HL-60 (cell line): ENCODE measurements around the gene TMPRSS2.

Experiments
- DNase-seq, 2 experiments: peaks; one replicate each; pipeline ENCODE4 v3.0.0-alpha.2; 2010 to 2020; ENCODE audit warnings: low read depth in 1 of 2, low spot score in 1 of 2
- H3K27ac ChIP-seq: fragments of 250-450 bp; sonication (Bioruptor Pico); replicated peaks from 2 replicates; pipeline ENCODE4 v1.5.1; 2020; ENCODE audit warnings: mild to moderate bottlenecking, moderate library complexity
- H3K27me3 ChIP-seq: fragments of 250-450 bp; sonication (Bioruptor Pico); 2 replicates; pipeline ENCODE4 v1.5.1; 2021; ENCODE audit warnings: mild to moderate bottlenecking, moderate library complexity; ENCODE audit not compliant: insufficient read depth, poor library complexity, severe bottlenecking
- H3K4me3 ChIP-seq: replicated peaks from 2 replicates; pipeline ENCODE4 v1.5.1; 2011; ENCODE audit warnings: mild to moderate bottlenecking, control low read depth, low read length; ENCODE audit not compliant: insufficient read depth
- GABPA ChIP-seq: IDR thresholded peaks from 2 replicates; pipeline ENCODE4 v1.6.1; 2012; ENCODE audit warnings: low read depth
- POLR2AphosphoS5 ChIP-seq: IDR thresholded peaks from 2 replicates; pipeline ENCODE4 v1.6.1; 2012; ENCODE audit warnings: low read depth
- SPI1 ChIP-seq: IDR thresholded peaks from 2 replicates; pipeline ENCODE4 v1.6.1; 2012; ENCODE audit warnings: low read depth, mild to moderate bottlenecking, borderline replicate concordance
- TF ChIP-seq, protein P1 (sequence below): IDR thresholded peaks from one replicate; pipeline ENCODE4 v1.5.1; 2011; ENCODE audit warnings: low read length, control low read depth, inconsistent platforms; ENCODE audit not compliant: insufficient read depth
- TF ChIP-seq, protein P2 (sequence below): IDR thresholded peaks from 2 replicates; pipeline ENCODE4 v1.6.1; 2012; ENCODE audit warnings: low read depth; ENCODE audit not compliant: insufficient replicate concordance

TMPRSS2 gene

DNA sequence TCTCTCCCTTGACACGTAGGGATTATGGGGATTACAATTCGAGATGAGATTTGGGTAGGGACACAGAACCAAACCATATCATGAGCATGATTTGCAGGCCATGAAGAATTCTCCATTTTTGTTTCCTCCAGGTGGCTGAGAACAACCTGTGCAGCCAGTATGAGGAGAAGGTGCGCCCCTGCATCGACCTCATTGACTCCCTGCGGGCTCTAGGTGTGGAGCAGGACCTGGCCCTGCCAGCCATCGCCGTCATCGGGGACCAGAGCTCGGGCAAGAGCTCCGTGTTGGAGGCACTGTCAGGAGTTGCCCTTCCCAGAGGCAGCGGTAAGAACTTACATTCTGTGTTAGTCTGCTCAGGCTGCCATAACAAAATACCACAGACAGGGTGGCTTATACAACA is 72.3 kb downstream of the TMPRSS2 start:
- no peak for TF ChIP-seq SPI1
- TF ChIP-seq, protein P1, sequence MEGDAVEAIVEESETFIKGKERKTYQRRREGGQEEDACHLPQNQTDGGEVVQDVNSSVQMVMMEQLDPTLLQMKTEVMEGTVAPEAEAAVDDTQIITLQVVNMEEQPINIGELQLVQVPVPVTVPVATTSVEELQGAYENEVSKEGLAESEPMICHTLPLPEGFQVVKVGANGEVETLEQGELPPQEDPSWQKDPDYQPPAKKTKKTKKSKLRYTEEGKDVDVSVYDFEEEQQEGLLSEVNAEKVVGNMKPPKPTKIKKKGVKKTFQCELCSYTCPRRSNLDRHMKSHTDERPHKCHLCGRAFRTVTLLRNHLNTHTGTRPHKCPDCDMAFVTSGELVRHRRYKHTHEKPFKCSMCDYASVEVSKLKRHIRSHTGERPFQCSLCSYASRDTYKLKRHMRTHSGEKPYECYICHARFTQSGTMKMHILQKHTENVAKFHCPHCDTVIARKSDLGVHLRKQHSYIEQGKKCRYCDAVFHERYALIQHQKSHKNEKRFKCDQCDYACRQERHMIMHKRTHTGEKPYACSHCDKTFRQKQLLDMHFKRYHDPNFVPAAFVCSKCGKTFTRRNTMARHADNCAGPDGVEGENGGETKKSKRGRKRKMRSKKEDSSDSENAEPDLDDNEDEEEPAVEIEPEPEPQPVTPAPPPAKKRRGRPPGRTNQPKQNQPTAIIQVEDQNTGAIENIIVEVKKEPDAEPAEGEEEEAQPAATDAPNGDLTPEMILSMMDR: no peak
- TF ChIP-seq, protein P2, sequence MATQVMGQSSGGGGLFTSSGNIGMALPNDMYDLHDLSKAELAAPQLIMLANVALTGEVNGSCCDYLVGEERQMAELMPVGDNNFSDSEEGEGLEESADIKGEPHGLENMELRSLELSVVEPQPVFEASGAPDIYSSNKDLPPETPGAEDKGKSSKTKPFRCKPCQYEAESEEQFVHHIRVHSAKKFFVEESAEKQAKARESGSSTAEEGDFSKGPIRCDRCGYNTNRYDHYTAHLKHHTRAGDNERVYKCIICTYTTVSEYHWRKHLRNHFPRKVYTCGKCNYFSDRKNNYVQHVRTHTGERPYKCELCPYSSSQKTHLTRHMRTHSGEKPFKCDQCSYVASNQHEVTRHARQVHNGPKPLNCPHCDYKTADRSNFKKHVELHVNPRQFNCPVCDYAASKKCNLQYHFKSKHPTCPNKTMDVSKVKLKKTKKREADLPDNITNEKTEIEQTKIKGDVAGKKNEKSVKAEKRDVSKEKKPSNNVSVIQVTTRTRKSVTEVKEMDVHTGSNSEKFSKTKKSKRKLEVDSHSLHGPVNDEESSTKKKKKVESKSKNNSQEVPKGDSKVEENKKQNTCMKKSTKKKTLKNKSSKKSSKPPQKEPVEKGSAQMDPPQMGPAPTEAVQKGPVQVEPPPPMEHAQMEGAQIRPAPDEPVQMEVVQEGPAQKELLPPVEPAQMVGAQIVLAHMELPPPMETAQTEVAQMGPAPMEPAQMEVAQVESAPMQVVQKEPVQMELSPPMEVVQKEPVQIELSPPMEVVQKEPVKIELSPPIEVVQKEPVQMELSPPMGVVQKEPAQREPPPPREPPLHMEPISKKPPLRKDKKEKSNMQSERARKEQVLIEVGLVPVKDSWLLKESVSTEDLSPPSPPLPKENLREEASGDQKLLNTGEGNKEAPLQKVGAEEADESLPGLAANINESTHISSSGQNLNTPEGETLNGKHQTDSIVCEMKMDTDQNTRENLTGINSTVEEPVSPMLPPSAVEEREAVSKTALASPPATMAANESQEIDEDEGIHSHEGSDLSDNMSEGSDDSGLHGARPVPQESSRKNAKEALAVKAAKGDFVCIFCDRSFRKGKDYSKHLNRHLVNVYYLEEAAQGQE: no peak
- TF ChIP-seq POLR2AphosphoS5: no peak
- no peak for TF ChIP-seq GABPA
- no peak for DNase-seq
- H3K4me3 ChIP-seq: no peak overlapping the region
- no peak overlapping the region for H3K27ac ChIP-seq
- H3K27me3 ChIP-seq: no peaks in the 10 kb centered on the region

DNA sequence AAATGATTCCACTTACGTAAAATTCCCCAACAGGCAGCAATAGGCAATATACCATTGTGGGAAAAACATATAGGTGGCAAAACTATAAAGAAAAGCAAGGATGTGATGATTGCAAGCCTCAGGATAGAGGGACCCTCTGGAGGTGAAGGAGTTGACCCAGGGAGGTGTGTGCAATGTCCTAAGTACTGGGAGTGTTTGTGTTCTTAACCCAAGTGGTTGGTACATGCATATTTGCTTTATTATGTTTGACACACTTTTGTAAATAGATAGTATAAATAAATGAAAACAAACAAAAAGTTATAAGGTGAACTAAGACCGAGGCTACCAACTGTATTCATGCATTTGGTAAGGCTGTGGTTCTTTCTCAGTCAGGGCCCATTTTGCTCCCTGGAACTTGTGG is 74.4 kb downstream of the TMPRSS2 start:
- Histone ChIP-seq H3K4me3 (no peak overlapping the region), H3K27me3 (no peaks in the 10 kb centered on the region)
- no peak for TF ChIP-seq GABPA
- TF ChIP-seq, protein P1: no peak
- TF ChIP-seq POLR2AphosphoS5: no peak
- no peak for TF ChIP-seq SPI1
- TF ChIP-seq, protein P2: no peak

DNA sequence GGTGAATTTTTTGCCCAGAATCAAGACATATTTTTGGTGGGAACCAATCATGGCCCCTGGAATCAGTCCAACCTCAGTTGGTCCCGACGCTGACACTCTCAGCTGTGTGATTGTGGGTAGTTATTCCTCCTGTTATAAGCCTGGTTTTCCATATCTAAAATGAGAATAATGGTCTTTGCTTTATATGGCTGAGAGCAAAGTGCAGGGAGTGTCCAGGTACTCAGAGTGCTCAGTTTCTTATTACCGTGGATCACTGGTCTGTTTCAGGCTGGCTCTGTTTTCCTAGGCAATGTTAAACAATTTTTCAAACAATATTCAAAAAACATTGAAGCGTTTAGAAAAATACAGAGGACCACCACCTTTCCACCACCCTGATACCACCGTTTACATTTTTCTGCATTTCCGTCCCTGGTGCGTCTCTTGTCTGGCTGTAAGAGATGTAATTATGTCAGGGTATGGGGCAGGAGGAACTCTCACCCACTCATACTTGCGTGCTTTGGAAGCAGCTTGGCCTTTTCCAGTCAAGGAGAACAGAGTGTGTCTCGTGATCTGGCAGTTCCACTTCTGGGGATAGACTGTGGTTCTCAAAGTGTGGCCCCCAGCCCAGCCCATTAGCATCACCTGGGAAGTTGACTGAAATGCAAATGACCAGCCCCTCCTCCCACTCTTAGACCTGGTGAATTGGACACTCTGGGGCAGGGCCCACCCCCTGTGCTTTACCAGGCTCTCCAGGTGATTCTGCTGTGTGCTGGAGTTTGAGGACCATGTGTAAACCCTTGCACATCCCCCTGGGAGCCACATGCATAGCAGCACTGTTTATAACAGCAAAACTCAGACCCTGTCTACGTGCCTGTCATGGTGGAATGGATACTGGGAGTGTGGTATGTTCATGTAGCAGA is 75.1 kb downstream of the TMPRSS2 start:
- H3K27me3 ChIP-seq: no peaks in the 10 kb centered on the region
- no peak for DNase-seq
- TF ChIP-seq, protein P2: no peak
- TF ChIP-seq, protein P1: no peak
- no peak for TF ChIP-seq GABPA
- TF ChIP-seq POLR2AphosphoS5: no peak
- TF ChIP-seq SPI1: no peak
- no peak overlapping the region for H3K27ac ChIP-seq
- H3K4me3 ChIP-seq: no peak overlapping the region

More for the DNA sequence above, 74.4 kb downstream of the TMPRSS2 start:
- no peak overlapping the region for H3K27ac ChIP-seq
- DNase-seq: no peak
